Measurements from ENCODE around the gene ATG16L1. TPM values are rescaled to one million over a fixed set of nuclear protein-coding genes. Genes with fewer than 3 reads are reported as not detected.

The ATG16L1 gene
- total and polyA plus RNA-seq, 7 donors: 14.3 to 46.3 (median 23.5) TPM

DNA sequence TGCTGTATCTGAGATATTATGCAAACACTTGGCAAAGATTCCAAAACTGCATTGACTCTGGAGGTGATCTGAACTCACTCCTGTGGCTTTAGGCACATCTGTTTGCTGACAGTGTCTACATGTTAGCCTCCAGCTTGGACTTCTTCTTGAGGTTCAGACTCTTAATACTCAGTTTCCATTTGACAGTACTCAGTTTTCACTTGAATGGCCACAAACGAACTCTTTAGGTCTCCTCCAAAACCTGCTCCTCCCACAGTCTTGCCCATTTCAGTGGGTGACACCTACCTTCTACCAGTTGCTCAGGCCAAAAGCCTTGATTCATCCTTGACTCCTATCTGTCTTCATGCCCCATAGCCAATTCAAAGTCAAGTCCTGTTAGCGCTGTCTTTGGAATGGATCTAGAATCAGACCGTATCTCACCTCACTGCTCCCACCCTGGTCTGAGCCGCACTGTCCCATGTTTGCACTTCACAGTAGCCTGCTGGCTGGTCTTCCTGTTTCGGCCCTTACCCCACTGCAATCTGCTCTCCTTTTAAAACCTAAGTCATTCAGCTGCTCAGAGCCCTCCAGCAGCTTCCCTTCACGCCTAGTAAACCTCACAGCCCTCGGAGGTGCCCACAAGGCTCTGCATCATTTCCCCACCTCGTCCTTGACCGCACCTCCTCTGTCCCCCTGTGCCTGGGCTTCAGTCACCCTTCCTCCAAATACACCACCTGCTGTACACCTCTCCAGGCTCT, 10.5 kb downstream of the ATG16L1 start:
- intact Hi-C loops (cut with DNase I): no loop called here
- no peaks in the 10 kb centered on the region for H3K27me3 ChIP-seq (ENCODE audit: insufficient read depth in 3 of 3, low read length in 2 of 3)
- ATAC-seq: no peak
- TF ChIP-seq, protein P1, sequence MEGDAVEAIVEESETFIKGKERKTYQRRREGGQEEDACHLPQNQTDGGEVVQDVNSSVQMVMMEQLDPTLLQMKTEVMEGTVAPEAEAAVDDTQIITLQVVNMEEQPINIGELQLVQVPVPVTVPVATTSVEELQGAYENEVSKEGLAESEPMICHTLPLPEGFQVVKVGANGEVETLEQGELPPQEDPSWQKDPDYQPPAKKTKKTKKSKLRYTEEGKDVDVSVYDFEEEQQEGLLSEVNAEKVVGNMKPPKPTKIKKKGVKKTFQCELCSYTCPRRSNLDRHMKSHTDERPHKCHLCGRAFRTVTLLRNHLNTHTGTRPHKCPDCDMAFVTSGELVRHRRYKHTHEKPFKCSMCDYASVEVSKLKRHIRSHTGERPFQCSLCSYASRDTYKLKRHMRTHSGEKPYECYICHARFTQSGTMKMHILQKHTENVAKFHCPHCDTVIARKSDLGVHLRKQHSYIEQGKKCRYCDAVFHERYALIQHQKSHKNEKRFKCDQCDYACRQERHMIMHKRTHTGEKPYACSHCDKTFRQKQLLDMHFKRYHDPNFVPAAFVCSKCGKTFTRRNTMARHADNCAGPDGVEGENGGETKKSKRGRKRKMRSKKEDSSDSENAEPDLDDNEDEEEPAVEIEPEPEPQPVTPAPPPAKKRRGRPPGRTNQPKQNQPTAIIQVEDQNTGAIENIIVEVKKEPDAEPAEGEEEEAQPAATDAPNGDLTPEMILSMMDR (IDR thresholded peaks at IDR 0.05): no peak
- no peaks in the 10 kb centered on the region for H3K9me3 ChIP-seq
- H3K4me1 ChIP-seq: no peaks in the 10 kb centered on the region
- no peak overlapping the region for H3K4me3 ChIP-seq
- H3K36me3 ChIP-seq (ENCODE audit: insufficient read depth in 1 of 2, low read depth in 1 of 2): peaks cover 17 to 100% of the 10 kb centered on the region in 2 donors
- WGBS, 3 donors: 89 to 91% (median 90%) methylated on average over 9 of the region's 9 CpGs
- no peak for DNase-seq
- no peak overlapping the region for H3K27ac ChIP-seq

DNA sequence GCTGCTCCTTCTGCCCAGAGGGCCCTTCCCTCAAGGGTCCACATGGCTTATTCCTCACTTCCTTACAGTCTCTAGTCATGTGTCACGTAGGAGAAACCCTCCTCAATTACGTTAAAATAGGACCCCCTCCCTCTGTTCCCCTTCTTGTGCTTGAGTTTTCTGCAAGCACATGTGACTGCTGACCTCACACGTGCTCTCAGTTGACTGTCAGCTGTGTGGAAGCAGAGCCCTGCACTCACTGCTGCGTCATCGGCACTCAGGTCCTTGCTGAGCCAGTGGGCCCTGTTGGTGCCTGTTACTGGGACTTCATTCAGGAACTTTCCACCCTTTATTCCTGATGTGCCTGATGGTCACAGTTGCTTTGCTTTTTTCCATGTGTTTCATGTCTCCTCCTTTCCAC, 11.1 kb downstream of the ATG16L1 start:
- ATAC-seq (no peak), DNase-seq (no peak)
- Histone ChIP-seq H3K9me3 (no peaks in the 10 kb centered on the region), H3K27ac (no peak overlapping the region), H3K27me3 (ENCODE audit: insufficient read depth in 3 of 3, low read length in 2 of 3) (no peaks in the 10 kb centered on the region), H3K4me3 (no peak overlapping the region), H3K36me3 (ENCODE audit: insufficient read depth in 1 of 2, low read depth in 1 of 2) (peaks cover 17 to 100% of the 10 kb centered on the region in 2 donors), H3K4me1 (no peaks in the 10 kb centered on the region)
- TF ChIP-seq, protein P1 (IDR thresholded peaks at IDR 0.05): no peak
- WGBS, 3 donors: 83 to 93% (median 89%) methylated on average over 5 of the region's 5 CpGs
- intact Hi-C loops (cut with DNase I): no loop called here

DNA sequence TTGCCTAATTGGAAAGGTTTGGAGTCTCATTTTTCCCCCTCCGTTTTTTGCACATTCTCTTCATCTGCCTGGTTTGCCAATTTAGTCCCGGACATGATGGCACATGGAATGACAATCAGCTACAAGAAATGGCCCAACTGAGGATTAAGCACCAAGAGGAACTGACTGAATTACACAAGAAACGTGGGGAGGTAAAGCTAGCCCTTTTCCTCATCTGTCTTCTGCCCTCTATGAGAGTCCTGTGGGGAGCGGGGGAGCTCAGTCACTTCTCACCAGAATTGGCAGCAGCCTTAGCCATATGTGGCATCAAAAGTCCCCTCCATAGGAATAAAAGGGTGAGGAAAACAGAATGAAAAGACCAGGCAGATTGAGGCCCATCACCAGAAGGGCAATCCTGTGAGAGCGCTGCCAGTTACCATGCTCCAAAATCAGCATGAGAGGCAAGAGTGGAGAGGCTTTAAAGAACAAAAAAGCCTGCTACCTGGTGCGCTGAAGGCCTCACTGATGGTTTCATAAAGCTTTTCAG, 11.6 kb downstream of the ATG16L1 start:
- WGBS, 3 donors: 90 to 95% (median 90%) methylated on average over 6 of the region's 6 CpGs
- H3K36me3 ChIP-seq (ENCODE audit: insufficient read depth in 1 of 2, low read depth in 1 of 2): peaks cover 16 to 100% of the 10 kb centered on the region in 2 donors
- no peak overlapping the region for H3K4me3 ChIP-seq
- intact Hi-C loops (cut with DNase I): no loop called here
- DNase-seq (no peak), ATAC-seq (no peak)
- H3K27ac ChIP-seq: no peak overlapping the region
- TF ChIP-seq, protein P1 (IDR thresholded peaks at IDR 0.05): no peak
- no peaks in the 10 kb centered on the region for H3K27me3 ChIP-seq (ENCODE audit: insufficient read depth in 3 of 3, low read length in 2 of 3)
- H3K4me1 ChIP-seq: no peaks in the 10 kb centered on the region
- no peaks in the 10 kb centered on the region for H3K9me3 ChIP-seq

DNA sequence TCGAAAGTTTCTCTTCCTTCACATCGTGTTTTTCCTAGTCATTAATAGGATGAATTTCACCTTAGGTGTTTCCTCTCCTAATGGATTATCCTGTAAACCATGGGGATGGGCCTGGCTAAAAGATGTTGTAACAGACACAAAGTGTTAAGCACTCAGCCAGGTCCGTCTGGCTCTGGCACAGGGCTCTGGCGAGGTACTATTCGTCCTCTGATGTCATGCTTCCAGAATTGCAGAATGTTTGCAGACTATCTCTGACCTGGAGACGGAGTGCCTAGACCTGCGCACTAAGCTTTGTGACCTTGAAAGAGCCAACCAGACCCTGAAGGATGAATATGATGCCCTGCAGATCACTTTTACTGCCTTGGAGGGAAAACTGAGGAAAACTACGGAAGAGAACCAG, 13.2 kb downstream of the ATG16L1 start:
- TF ChIP-seq, protein P1 (IDR thresholded peaks at IDR 0.05): no peak
- ATAC-seq: no peak
- H3K27ac ChIP-seq: no peak overlapping the region
- H3K4me3 ChIP-seq: no peak overlapping the region
- H3K4me1 ChIP-seq: no peaks in the 10 kb centered on the region
- H3K36me3 ChIP-seq (ENCODE audit: insufficient read depth in 1 of 2, low read depth in 1 of 2): peaks cover 9 to 100% of the 10 kb centered on the region in 2 donors
- no peaks in the 10 kb centered on the region for H3K9me3 ChIP-seq
- intact Hi-C loops (cut with DNase I): no loop called here
- WGBS, 3 donors: 69 to 80% (median 74%) methylated on average over 8 of the region's 8 CpGs
- H3K27me3 ChIP-seq (ENCODE audit: insufficient read depth in 3 of 3, low read length in 2 of 3): no peaks in the 10 kb centered on the region
- no peak for DNase-seq
